Fibroblast of skin of left biceps (primary cell): ENCODE data around the gene GPRIN3.

Source experiments
- DNase-seq, 2 experiments: peaks; one replicate each; pipeline ENCODE4 v3.0.0-alpha.2; 2013; ENCODE audit warnings: low read depth in 2 of 2

Gene GPRIN3

DNA sequence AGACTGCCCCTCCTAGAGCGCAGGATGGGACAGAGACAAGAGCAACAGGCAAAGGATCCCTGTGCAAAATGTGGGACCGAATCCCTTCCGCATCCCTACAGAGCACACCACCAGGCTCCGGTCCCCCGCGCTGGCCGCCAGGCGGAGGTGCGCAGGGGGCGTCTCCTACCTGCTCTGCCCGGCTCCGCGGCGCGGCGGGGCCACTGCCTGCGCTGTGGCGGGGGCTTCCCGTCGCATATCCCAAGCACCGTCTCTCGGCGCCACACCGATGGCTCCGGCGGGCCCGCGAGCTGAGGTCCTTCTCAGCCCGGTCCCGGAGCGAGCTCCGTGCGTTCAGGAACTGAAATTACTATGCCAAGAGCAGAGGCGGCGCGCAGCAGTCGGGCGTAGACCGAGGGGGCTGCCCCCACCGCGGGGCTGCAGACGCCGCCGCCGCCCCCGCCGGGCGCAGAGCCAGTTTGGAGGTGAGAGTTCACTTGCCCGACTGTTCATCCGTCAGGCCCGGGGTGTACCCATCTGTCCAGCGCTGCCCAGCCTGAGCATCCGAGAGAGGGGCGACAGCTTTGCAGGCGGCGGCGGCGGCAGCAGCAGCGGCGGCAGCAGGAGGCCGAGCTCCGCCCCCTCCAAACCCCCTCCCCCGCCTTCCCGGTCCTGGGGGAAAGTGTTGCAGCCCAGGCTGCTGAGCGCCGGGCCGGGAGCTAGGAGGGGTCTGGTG is at the start of gene GPRIN3:
GPRIN3 (minus strand) TSS at position 355 of the 715 bp plus-strand sequence. CDS start 57,690 bp downstream, outside the sequence.
- no peak for DNase-seq

DNA sequence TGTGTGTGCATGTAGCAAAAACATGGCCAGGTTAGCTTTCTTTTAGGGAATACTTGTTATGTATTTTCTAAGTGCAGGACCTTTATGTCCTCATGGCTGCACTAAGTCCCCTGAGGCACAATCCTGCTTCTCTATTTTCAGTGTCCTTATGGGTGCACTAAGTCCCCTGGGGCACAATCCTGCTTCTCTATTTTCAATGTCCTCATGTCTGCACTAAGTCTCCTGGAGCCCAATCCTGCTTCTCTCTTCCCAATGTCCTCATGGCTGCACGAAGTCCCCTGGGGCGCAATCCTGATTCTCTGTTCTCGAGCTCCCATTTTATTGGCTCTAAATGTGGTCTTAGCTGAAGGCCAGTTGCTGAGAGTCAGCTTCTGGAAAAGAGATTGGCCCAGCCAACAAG is 49.7 kb upstream of the GPRIN3 start:
- DNase-seq, result no peak

DNA sequence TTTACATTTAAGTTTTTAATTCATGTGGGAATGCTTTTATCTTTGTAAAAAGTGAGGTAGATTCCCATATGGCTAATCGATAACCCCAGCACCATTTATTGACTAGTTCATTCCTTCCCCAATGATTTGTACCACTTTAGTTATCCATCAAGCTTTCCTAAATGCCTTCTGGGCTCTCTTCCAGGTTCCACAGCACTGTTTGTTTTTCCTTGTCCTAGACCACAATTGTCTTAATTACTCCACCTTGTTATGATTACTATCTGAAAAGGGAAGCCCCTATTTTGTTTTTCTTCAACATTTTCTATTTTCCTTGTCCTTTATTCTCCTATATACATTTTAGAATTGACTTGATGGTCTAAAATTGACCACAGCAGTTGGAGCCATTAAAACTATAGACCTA is 48.5 kb upstream of the GPRIN3 start:
- DNase-seq, result no peak

DNA sequence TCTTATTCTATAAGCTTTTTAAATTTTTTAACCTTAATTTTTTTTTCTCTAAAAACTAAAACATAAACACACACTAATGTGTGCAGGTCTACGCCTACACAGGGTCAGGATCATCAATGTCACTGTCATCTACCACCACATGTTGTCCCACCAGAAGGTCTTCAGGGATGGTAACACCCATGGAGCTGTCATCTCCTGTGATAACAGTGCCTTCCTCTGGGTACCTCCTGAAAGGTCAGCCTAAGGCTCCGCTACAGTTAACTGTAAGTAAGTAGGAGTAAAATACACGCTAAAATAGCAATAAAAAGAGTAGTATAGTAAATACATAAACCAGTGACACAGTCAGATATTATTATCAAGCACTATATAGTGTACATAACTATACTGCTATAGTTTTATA is 45.9 kb upstream of the GPRIN3 start:
- no peak for DNase-seq

DNA sequence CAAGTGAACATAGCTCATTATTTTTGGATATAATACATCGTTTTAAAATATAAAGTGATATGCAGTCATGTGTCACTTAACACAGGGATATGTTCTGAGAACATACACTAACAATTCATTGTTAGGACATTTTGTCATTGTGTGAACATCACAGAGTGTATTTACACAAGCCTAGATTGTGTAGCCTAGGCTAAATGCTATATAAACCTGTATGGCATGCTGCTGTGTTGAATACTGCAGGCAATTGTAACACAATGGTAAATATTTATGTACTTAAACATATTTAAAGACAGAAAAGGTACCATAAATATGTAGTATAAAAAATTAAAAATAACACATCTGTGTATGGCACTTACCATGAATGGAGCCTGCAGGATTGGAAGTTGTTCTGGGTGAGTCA is 44.9 kb upstream of the GPRIN3 start:
- DNase-seq, result no peak

DNA sequence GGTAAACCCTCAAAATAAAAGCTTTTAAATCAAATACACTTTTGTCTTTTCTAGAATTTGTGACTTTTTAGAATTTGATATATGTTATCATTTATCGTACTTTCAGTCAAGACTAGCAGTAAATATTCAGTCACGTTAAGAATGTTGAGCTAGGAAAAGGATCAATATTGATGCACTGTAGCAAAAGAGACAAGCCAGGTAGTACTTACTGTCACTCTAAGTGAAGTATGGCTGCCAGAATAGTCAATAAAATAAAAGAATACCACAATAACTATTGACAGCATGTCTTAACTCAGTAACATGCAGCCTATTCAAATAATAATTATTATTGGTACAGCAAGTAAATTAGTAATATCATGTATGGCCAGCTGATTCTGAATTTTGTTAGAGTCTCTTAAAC is 43.6 kb upstream of the GPRIN3 start:
- no peak for DNase-seq

DNA sequence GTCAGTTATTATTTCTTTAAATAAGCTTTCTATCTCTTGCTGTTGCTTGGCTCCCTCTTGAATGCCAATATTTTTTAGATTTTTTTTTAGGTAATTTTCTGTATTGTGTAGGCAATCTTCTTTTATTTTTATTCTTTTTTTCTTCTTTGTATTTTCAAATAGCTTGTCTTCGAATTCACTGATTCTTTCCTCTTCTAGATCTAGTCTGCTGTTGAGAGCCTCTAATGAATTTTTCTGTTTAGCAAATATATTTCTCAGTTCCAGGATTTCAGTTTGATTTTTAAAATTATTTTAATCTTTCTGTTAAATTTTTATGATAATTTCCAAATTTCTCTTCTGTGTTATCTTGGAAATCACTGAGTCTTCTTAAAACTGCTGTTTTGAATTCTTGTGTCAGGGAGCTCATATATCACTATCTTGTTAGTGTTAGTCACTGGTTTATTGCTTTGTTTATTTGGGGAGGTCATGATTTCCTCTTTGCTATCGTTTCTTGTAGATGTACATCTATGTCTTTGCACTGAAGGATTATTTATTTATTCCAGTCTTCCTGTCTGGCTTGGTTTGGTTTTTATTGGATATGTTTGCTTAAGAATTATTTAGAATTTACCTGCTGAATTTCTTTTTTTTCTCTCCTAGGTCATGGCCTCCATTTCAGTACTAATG is 39.9 kb upstream of the GPRIN3 start:
- no peak for DNase-seq

DNA sequence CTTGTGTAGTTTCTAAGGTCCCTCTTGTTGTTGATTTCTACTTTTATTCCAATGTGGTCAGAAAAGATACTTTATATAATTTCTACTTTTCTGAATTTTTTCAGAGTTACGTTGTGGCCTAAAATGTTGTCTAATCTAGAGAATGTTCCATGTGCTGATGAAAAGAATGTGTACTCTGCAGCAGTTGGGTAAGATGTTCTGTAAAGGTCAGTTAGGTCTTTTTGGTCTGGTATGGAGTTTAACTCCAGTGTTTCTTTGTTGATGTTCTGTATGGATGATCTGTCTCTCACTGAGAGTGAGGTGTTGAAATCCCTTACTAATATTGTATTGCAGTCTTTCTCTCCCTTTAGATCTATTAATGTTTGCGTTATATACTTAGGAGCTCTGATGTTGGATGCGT is 37.0 kb upstream of the GPRIN3 start:
- DNase-seq, result no peak

DNA sequence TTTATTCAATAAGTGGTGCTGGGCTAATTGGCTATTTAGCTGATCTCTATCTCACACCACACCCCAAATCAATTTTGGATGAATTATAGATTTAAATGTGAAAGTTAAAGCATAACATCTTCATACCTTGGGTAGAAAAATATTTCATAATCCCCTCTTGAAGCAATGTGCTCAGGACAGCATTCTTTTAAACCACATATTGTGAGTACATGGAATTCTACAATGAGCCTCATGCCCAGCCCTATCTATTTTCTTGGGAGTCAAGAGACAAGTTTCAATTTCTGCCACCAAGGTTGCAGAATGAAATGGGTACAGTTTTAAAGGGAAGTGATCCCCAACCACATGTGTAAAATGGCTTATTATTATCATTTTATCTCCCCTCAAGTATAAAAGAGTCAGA is 30.6 kb upstream of the GPRIN3 start:
- DNase-seq, result no peak

DNA sequence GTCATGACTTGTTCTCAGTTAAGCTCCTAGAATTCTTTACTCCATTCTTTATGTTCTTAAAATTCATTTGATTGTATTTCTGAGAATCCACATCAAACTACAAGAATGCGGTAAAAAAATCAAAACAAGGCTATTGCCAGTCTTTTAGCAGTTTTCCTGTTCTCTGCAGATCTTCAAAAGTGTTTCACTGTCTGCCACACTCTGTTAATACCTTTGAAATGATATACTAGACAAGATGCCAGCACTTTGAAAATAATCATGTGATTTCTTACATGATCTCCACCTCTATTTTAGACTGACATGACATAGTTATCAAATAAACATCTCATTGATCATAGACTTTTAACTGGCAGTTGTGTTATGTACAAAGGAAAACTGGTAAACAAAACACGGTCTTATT is 30.1 kb upstream of the GPRIN3 start:
- no peak for DNase-seq

DNA sequence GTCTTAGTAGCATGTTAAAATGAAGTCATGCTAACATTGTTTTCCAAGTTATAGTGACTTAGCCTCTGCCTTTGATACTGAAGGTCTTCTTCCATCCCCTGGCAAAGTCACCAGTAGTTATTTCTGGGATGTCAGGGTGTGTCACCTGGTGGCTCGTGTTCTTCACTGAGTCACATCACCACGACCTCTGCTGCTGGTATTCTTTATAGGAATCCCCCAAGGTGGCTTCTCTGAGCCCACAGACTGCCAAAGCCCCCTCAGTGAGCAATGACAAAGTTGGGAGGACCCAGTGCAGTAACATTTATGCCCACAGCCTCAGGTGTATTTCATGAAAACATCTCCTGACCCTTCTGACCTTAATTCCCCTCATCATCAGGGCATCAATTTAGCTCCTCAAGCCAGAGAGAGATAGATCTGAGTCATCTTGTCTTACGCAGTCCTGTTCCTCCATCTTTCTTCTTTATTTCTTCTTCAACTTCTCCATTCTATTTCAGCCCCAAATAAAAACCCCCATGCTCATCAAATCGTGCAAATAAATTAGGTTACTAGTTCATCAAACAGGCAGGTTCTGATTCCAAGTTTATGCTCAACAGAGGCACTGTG is 29.3 kb upstream of the GPRIN3 start:
- DNase-seq, result no peak

DNA sequence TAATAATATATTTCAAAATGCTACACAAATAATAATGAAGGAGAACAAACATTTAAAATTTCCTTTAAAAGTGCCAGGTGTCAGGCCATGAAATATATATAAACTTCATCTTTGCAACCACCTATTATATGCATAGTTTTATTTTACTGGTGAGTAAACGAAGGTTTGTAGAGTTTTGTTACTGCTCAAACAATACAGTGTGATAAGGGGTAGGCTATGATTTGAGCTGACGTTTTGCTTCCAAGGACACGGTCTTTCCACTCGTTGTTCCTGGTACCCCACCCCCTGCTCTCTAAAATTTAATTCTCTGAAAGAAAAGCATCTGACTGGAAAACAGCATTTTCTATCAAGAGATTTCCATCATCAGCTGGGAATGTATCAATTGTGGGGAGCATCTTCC is 27.2 kb upstream of the GPRIN3 start:
- no peak for DNase-seq

DNA sequence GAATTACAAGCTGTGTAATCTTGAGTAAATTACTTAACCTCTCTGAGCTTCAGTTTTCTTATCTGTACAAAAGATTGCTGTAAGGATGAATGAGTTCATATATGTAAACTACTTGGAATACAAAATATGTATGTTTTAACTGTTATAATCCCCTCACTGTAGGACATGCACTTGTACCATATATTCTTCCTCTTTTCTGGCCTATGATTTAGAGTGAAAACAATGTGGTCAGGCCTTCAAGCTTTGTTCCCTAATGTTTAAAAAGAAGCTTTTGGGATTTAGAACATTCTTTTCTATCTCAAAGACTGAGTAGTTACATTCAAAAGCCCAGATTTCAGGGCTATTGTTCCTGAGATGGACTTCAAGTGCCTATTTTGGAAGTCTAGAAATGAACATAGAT is 26.7 kb upstream of the GPRIN3 start:
- no peak for DNase-seq

DNA sequence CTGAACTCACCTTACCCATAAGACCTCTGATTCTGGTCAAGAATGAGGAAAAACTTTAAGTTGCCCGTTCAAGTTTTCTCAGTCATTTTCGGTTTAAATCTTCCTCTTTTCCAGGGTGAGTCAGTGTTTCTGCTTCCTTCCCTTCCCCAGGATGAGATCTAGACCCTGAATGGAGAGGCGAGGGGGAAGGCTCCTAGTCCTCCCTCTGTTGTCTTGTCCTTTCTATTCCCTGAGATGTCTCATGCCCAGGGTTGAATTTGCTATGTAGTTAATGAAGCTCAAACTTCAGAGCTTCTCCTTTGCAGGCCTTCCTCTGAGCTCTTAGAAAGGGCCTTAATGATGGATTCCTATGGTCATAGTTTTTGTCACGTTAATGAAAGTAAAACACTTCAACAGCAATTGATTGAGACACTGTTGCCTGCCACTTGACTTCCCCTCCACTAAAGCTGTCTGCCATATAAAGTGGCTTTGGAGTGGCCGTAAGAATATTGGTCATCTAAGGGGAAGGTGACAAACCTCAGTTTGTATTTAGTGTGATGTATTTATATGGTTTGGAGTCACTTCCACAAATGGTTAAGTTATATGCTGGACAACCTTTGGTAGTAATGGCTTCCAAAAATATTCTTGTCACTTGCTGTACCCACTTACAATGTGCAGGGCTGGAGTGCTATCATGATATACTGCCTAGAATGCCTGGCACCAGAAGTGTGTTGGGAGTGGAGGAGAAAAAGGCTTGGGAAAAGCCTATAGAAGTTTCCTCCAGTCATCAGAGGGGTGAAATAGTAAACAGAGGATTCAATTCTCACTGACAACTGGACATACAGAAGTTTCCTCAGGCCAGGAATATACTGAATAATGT is 24.3 kb upstream of the GPRIN3 start:
- DNase-seq, result no peak

DNA sequence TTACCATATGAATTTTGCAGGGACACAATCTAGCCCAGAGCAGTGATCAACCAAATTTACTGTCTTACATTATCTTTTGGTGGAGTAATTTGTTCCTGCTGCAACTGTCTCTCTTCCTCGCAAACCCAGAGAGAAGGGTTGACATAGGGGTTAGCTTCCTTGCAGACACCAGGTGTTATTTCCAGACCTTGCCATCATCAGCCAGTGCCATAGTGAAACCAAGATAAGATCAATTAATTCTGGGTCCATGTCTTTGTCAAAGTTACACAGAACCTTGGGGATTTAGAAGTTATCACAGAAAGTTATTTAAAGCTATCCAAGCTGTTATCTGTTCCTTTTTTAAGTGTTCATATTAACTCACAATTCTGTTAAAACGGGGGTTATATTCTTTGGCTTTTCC is 23.6 kb upstream of the GPRIN3 start:
- no peak for DNase-seq

DNA sequence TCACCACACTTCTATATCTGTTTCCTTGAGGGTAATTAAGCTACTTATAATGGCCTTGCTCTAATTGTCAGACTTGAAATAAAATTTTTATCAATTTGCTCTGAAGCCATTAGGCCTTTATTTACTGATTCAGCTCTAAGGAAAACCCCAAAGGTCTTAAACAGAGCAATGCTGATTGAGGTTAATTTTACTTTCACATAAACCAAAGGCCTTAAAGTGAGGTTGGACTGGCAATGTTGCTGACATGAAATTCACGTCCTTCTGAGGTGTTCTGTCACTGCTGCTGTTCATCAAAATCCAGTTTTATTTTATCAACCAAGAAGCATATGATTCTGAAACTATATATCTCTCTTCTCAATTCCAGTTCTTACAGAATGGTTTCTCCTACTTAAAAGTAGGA is 21.7 kb upstream of the GPRIN3 start:
- no peak for DNase-seq

DNA sequence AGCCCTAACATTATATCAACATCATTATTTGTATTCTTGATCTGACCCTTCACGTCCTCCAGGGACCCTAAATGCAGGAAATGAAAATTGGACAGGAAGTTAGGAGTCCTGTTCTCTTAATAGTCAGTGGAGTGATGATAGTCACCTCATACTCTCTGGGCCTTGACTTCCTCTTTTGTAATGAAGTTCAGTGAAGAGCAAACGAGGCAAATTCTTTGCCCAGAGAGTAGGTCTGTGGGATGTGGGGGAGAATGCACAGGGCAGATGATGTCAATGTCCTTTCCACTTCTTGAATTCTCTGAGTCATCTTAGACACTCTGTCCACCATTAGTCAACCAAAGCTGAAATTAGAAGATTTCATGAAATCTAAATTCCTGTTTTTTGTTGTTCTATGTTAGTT is 17.1 kb upstream of the GPRIN3 start:
- DNase-seq, result no peak

DNA sequence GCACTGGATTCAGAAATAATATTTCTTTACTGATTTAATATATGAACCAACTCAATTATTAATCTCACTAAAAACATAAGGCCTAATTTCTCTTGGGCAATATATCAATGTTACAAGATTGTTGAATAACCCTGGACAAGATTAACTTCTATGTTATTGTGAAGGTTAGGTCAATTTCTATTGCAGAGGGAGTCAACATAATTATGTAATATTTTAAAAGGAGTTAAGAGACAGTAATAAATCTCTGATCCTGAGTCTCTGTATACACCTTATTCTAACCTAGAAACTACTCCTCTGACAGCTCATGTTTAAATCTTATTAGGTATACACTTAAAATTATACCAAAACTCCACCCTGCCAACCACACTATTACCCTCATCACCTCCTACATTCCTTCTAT is 15.1 kb upstream of the GPRIN3 start:
- no peak for DNase-seq

DNA sequence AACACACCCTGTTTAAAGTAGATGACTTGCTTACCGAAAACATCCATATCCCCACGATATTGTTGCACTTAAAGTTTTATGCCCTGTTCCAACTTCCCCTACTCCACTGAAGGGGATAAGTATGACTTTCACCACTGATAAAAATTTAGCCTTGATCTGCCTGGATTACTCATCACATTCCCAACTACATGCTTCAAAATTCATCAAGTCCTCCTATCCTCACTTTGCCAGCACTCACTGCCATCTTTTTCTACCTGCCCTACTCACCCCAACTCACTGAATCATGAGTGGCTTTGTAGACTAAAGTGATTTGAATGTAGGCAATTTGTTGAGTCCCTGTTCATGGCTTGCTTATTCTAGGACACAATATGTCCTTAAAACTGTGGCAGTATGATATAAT is 12.2 kb upstream of the GPRIN3 start:
- DNase-seq, result no peak

DNA sequence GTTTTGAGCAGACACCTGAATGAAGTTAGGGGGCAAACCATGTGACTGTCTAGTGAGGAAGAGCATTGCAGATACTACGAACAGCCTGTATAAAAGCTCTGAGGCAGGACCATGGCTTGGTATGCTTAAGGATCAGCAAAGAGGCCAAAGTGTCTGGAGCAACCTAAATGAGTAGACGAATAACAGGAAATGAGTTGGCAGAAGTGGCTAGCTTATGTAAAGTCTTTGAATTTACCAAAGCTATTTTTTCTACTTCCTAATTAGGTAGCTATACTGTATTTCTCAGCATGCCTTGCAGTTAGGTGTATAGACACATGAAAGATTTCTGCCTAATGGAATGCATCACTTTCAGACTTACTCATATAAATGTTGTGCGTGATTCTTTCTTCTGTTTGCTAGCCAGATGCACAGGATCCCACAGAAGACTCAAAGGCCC is 9.3 kb upstream of the GPRIN3 start:
- no peak for DNase-seq

DNA sequence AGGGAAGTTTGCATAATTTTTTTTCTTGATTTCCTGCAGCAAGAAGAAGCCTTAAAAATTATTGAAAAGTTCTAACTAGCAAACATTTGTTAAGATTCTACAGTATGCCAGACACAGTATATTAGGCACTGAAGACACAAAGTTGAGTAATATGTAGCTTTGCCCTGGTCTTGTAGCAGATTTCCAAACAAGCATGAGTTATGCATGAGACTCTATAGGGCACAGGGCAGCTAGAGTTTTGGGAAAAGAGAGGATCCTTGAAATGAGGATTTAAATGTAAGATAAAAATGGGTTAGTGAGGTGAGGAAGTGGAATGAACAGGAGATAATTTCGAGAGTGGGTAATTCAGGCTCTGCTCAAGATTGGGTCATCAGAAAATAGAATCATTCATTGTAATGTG is 8.6 kb upstream of the GPRIN3 start:
- DNase-seq, result no peak

DNA sequence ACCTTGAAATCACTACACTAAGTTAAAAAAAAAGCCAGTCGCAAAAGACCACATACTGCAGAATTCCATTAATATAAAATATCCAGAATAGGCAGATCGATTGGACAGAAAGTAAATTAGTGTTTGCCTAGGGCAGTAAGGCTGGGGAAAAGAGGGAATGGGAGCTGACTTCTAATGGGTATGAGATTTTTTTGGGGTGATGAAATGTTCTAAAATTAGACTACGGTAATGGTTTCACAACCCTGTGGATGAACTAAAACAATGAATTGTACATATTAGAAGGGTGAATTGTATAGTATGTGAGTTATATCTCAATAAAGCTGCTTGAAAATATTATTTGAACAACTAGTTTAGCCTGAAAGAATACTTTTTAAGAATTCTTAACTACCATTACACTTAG is 6.7 kb upstream of the GPRIN3 start:
- no peak for DNase-seq
